Sigmoid colon (tissue), 4 donors: ENCODE data around the gene KRT7.

Source experiments
- EP300 ChIP-seq, 4 donors: sonication (generic); formaldehyde crosslinking; IDR thresholded peaks; one replicate each; pipeline ENCODE4 v1.6.1; 2017; ENCODE audit warnings: antibody characterized with exemption in 4 of 4
- POLR2A ChIP-seq, 2 donors: fragments of 450-650 bp; IDR thresholded peaks; one replicate each; pipeline ENCODE4 v1.6.1; 2016; ENCODE audit warnings: antibody characterized with exemption in 2 of 2, mild to moderate bottlenecking in 2 of 2, moderate library complexity in 2 of 2
- TF ChIP-seq, protein P1 (sequence below), 4 experiments: fragments of 450-650 bp in 3 of 4; fragments of 200-600 bp in 1 of 4; IDR thresholded peaks; one replicate each; pipeline ENCODE4 v1.5.1; 2016 to 2019; ENCODE audit warnings: antibody characterized with exemption in 4 of 4, mild to moderate bottlenecking in 3 of 4, moderate library complexity in 2 of 4

DNA sequence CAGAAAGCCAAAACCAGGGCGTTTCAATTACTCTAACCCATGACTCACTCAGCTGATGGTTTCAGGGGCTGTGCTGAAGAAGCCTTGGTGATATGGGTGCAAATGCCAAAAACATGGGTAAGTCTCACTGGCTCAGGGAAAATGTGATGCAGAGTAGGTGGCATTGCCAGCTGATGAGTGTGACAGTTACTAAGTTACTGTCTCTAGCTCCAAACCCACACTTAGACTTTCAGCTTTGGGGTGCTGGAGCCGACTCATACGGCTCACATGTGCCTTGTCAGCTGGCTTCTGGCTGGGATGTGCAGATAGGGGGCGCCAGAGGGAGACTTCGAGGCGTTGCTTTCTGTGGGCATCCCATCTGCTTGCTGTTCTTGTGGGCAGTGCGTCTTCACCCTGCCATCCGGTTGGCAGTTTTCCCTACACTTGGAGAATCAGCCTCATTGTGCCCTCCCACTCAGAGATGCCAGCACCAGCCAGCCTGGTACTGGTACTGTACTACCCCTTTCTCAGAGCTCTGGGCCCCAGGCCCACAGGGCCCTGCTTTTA is 11.1 kb upstream of the KRT7 start:
- TF ChIP-seq, protein P1, sequence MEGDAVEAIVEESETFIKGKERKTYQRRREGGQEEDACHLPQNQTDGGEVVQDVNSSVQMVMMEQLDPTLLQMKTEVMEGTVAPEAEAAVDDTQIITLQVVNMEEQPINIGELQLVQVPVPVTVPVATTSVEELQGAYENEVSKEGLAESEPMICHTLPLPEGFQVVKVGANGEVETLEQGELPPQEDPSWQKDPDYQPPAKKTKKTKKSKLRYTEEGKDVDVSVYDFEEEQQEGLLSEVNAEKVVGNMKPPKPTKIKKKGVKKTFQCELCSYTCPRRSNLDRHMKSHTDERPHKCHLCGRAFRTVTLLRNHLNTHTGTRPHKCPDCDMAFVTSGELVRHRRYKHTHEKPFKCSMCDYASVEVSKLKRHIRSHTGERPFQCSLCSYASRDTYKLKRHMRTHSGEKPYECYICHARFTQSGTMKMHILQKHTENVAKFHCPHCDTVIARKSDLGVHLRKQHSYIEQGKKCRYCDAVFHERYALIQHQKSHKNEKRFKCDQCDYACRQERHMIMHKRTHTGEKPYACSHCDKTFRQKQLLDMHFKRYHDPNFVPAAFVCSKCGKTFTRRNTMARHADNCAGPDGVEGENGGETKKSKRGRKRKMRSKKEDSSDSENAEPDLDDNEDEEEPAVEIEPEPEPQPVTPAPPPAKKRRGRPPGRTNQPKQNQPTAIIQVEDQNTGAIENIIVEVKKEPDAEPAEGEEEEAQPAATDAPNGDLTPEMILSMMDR (IDR thresholded peaks at IDR 0.05) = peak in 2 of 4 experiments; percentile 20 to 26
- no peak for TF ChIP-seq EP300 (IDR thresholded peaks at IDR 0.05)
- no peak for TF ChIP-seq POLR2A (IDR thresholded peaks at IDR 0.05)
